GM21447 (cell line): ENCODE results near the gene TGIF1.

Source experiments
- ATAC-seq: cut with Tn5 transposase; IDR thresholded peaks from one replicate; pipeline ENCODE4 v1.9.1; 2021; ENCODE audit not compliant: unreplicated experiment

The TGIF1 gene

GRCh38 chr18:3480827-3481573 lies 31.0 kb downstream of the TGIF1 start:
- ATAC-seq, result no peak

GRCh38 chr18:3481696-3482210 lies 31.8 kb downstream of the TGIF1 start:
- ATAC-seq, result no peak

GRCh38 chr18:3482258-3482657 lies 32.3 kb downstream of the TGIF1 start:
- no peak for ATAC-seq

GRCh38 chr18:3485153-3486149 lies 35.5 kb downstream of the TGIF1 start:
- no peak for ATAC-seq

DNA sequence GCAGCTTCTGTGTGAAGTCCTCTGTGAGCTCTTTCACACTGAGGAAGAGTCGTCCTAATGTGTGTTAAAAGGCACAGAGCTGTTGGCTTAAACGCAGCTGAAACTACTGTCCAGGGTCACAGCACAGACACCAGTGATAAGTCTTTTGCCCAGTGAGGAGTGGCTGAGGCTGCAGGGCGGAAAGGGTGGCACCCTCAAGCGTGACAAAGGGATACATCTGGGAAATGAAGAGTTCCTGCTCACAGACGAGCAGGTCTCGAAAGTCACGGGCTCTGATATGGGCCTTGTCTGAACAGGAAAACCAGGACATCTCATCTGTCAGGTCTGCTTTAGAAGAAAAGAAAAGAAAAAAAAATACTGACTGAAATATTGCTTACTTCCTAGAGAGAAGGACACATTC lies 36.5 kb downstream of the TGIF1 start:
- ATAC-seq, result no peak

GRCh38 chr18:3489462-3489861 lies 39.5 kb downstream of the TGIF1 start:
- no peak for ATAC-seq

- no peak for ATAC-seq
These were observed 42.1 kb downstream of the TGIF1 start for GRCh38 chr18:3491981-3492555.

DNA sequence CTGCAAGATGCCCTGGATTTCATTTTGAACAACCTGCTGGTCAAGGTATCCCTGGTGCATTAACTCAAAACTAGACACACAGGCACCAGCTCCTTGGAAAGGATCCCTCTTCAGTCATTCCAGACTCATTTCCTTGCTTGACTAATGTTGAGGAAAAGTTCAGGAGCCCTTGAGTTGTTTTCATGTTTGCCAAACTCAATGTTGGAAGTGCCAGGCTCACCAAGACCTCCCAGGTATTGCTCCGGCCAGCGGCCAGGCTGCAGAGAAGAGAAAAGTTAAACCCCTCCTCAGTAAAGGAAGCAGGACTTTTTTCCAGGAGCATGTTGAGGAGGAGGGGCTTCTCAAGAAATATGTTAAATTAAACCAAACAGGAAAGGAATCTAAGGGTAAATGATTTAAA lies 42.7 kb downstream of the TGIF1 start:
- ATAC-seq, result no peak

DNA sequence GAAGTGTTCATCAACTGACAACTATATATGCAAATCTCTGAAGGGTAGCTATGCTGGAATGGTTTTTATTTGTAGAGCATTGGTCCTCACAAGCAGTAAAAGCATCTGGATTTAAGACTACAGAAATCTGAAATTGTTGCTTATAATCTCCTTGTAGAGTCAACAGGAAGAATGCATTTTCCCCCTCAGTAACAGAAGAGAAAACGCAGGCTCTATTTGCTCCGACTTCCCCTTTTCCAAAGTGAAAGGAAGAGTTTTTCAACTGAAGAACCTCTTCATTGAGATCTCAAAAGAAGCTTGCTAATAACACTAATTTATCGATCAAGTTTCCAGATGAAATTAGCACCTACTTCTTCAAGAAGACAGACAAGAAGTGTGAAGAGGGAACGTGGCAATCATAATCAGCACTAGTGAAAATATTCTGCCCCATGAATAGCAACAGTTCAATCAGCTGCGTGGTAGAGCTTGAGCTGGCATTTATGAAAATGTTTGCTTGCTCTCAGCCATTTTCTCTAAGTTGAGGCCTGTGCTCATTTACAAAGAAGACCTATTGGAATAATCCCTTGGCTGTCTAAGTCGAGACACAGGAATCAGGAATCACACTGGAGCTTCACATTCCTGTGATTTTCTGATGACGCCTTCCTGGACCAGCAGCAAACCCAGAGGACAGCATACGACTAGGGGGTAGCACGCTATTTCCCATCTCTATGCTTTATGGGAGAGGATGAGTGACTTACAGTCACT lies 43.7 kb downstream of the TGIF1 start:
- ATAC-seq, result no peak

GRCh38 chr18:3494245-3494526 lies 44.2 kb downstream of the TGIF1 start:
- ATAC-seq, result no peak

- ATAC-seq, result no peak
These were observed 44.6 kb downstream of the TGIF1 start for GRCh38 chr18:3494569-3494968.

- ATAC-seq, result no peak
These were observed 45.9 kb downstream of the TGIF1 start for GRCh38 chr18:3495691-3496430.

GRCh38 chr18:3498698-3499471 lies 48.9 kb downstream of the TGIF1 start:
- no peak for ATAC-seq

- ATAC-seq, result no peak
These were observed 49.5 kb downstream of the TGIF1 start for GRCh38 chr18:3499501-3499900.

DNA sequence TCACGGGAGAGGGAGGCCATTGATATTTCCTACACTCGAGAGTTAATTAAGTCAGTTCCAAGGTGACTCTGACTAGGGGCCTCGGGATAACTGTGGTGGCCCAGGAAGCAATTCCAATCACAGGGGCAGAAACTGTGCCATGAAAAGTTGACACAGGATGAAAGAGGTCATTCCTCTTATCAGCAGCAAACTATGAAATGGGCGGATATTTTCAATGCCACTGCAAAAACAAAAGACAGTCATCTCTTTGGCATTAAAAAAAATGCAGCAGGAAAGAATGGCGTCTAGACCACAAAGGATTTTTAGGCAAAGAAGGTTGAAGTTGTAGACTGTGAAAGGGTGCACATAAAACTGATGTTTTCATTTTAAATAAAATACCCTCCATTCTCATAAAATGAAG lies 50.0 kb downstream of the TGIF1 start:
- ATAC-seq, result no peak

DNA sequence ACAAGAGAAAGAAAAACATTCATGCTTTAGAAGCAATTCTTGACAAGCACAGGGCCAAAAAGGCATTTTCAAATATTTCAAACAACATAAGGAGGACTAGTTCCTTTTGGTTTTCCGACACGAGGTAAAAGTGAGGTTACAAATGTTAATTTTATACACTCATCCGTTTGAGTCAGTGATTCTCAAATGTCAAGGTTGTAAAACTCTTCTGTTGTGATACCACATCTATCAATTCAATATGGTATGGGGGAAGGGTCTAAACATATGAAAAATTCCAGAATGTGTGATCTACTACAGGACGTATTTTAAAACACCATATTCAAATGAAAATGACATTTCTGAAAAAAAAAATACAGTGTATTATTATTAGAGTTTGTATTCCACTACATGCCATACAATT lies 52.7 kb downstream of the TGIF1 start:
- no peak for ATAC-seq

DNA sequence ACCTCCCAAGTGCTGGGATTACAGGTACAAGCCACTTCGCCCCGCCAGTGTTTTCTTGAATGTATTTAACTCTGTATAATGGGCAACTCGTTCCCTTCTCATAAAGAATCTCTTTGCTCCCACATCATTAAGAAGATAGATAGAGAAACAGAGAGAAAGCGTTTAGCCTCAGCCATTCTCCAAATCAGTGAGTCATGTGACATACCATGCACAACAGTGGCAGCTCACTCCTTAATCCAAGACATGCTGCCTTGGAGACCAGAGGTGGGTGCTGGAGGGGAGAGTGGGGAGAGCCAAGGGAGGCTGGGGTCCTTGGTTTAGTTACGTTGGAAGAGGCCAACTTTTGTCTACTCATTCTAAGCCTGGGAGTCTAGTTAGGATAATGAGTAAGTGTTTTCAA lies 54.7 kb downstream of the TGIF1 start:
- ATAC-seq, result no peak

DNA sequence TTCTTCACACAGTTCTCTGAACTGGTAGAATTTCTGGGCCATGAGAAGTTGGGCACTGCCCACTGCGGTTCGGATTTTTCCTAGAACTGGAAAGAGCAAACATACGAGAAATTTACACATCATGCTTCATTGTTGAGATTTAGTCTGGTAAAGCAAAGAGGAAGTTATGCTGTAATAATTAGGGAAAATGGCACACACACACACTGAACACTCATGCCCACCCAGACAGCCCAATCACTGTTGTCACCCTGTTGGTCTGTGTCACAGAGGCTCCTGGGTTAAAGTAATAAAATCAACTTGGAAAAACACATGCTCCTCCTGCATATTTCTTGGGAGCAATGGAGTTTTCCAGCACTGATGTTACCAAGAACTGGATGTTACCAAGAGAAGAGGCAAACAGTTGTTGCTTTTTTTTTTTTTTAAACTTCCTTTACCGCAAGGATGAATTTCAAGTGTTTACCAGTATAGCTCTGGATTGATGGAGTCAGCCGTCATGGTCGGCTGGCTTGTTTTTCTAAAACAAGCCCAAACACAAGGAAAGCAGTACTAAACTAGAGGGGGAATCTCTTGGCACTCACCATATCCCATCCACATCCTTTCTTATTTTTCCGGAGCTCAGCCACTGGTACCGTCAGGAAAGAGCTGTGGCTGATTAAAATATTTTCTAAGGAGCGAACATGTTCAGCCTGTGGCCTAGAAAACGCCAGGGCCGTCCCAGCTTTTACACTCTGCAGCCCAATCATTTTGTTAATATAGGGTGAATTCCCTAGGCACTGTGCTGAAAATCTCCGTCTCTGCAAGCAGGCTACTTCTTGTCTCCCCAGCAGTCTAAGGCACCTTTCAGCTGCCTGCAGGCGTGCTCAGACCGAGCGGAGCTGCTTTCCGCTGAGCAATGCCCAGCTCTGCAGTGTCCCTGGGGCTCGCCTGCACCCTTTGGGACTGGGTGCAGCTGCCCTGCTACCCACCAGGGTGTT lies 58.9 kb downstream of the TGIF1 start:
- ATAC-seq, result no peak
